Esophagus squamous epithelium (tissue), 4 donors: ENCODE measurements around the gene IL12B.

ENCODE experiments used
- POLR2A ChIP-seq, 4 donors: fragments of 450-650 bp; IDR thresholded peaks; one replicate each; pipeline ENCODE4 v1.6.1; 2017; ENCODE audit warnings: antibody characterized with exemption in 4 of 4, mild to moderate bottlenecking in 4 of 4, moderate library complexity in 3 of 4
- TF ChIP-seq, protein P1 (sequence below), 6 experiments: fragments of 450-650 bp in 4 of 6; fragments of 200-600 bp in 2 of 6; sonication (generic) in 2 of 6; IDR thresholded peaks; one replicate each; pipeline ENCODE4 v1.5.1; 2016 to 2019; ENCODE audit warnings: antibody characterized with exemption in 6 of 6, mild to moderate bottlenecking in 4 of 6, moderate library complexity in 4 of 6

DNA sequence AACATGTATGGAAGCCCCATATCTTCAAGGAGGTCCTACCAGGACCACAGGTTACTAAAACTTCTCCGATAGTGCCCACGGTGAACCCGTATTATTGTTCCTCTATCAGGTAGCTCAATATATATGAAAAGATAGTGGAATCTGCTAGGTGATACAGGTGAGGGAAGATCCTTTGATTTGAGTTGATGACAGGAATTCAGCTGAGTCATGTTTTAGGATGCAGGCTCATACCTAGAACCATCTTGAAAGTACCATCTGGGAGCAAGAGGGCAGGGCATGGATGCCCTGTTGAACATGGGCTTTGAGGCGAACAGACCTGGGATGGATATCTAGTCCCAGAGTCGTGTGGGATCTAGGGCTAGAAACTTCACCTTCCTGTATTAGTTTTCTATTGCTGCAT lies 35.4 kb downstream of the IL12B start:
- TF ChIP-seq, protein P1, sequence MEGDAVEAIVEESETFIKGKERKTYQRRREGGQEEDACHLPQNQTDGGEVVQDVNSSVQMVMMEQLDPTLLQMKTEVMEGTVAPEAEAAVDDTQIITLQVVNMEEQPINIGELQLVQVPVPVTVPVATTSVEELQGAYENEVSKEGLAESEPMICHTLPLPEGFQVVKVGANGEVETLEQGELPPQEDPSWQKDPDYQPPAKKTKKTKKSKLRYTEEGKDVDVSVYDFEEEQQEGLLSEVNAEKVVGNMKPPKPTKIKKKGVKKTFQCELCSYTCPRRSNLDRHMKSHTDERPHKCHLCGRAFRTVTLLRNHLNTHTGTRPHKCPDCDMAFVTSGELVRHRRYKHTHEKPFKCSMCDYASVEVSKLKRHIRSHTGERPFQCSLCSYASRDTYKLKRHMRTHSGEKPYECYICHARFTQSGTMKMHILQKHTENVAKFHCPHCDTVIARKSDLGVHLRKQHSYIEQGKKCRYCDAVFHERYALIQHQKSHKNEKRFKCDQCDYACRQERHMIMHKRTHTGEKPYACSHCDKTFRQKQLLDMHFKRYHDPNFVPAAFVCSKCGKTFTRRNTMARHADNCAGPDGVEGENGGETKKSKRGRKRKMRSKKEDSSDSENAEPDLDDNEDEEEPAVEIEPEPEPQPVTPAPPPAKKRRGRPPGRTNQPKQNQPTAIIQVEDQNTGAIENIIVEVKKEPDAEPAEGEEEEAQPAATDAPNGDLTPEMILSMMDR (IDR thresholded peaks at IDR 0.05), result no peak
- TF ChIP-seq POLR2A (IDR thresholded peaks at IDR 0.05), result no peak
